Head of caudate nucleus (tissue), 42 donors: ENCODE data around the gene C1QTNF6.

Source experiments
- DNase-seq, 42 donors: peaks; one replicate each; pipeline versions ENCODE4 v3.0.0 to v3.0.0-alpha.2; 2020 to 2021; ENCODE audit warnings: mixed read lengths in 7 of 42
- intact Hi-C: fragments of 100-400 bp; cut with DNase I; formaldehyde crosslinking; loops from one replicate; pipeline ENCODE4 v1.15.0; 2022

The C1QTNF6 gene

DNA sequence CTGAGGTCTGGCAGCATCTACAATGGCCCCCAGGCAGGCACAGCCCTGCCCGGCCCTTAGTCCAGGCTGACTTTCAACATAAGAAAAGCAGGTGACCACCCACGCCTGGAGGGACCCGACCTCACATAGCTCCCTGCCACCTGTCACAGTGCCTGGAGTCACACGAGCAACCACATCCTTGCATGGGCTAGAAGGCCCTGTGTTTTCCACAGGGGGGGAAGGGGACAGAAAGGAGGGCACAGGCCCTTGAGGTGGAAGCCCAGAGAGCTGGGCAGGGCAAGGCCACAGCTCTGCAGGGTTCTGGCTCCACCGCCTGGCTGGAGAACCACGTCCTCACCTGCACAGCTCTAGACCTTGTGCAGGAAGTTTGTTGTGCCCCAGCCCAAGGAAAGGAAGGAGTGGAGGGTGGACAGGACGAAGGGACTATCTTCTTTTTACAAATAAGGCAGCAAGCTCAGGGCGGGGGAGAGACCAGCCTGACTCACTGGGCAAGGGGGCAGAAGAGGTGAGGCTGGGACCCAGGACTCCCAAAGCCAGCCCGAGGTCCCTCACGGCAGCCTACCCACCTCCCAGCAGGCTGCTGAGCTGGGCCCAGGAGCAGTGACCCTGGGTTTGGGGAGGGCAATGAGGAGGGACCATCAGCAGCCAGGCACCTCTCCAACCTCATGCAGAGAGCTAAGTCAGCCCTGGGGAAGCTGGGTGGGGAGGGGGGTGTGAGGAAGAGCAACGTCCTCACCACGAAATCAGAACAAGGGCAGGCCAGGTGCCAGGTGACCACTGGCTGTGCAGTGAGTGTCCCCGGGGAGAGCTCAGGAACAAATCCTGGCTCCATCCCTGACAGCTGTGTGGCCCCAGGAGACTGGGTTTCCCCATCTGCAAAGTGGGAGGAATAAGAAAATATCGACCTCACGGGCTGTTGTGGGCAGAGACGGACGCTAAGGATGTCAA, 4.3 kb downstream of the C1QTNF6 start:
- intact Hi-C loops = no loop called here
- peak in 1 of 42 donors; percentile 1 for DNase-seq

DNA sequence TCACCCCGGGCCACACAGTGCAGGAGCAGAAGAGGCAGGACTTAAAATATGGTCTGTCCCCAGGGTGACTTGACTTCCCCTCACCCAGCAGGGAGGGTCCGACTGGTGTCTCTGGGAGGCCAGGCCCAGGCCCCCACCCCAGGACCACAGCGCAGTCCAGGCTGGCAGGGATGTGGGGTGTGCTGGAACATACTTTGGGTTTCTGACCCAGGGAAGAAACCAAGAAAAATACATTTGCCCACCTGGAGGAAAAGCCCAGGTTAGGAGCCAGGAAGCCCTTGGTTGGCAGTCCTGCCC, 5.2 kb downstream of the C1QTNF6 start:
- intact Hi-C loops = no loop called here
- no peak for DNase-seq

DNA sequence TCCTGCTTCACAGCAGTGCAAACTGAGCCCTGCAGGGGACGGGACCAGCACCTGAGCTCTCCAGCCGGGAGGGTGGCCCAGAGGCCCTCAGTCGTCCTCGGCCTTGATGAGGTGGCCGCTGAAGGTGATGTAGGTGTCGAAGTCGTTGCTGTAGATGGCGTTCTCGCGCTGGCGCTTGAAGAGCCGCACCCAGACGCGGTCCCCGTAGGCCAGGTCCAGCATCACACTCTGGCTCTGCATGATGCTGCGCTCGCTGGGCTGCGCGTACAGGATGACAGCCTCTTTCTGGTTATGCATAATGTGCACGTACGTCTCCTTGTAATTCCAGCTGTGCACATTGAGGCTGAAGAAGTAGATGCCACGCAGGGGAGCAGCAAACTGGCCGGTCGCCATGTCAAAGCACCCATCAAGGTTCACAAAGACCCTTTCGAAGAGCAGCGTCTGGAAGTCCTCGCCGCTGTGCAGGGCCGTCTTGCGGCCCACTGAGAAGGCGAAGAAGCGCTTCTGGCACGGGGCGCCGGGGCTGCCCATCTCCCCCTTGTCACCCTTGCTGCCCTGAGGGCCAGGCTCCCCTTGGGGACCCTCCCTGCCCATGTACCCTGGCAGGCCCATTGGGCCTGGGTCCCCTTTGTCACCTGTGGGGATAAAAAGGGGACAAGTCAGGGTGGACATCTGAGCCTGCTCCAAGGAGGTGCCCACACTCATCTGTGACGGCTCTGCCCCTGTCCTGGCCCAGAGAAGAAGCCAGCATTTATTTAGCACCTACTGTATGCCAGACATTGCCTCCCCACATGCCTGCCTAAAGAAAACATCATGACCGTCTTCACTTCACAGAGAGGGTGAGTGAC, 5.7 kb downstream of the C1QTNF6 start:
- intact Hi-C loops = no loop called here

DNA sequence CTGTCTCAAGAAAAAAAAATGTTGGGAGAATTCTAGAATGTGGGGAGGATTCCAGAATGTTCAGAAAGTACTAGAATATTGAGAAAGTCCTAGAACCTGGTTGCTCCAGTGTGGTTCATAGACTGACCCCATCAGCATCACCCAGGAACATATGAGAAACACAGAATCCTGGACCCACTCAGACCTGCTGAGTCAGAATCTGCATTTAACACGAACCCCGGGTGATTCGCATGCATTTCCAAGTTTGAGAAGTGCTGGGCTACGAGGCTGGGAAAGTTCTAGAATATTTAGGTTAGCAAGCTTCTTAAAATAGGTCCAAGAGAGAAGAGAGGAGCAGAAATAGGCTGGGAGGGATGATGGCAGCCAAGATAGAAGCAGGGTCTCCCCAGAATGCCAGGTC, 6.4 kb downstream of the C1QTNF6 start:
- DNase-seq = no peak
- intact Hi-C loops = no loop called here

More for the DNA sequence above, 5.7 kb downstream of the C1QTNF6 start:
- DNase-seq = no peak

DNA sequence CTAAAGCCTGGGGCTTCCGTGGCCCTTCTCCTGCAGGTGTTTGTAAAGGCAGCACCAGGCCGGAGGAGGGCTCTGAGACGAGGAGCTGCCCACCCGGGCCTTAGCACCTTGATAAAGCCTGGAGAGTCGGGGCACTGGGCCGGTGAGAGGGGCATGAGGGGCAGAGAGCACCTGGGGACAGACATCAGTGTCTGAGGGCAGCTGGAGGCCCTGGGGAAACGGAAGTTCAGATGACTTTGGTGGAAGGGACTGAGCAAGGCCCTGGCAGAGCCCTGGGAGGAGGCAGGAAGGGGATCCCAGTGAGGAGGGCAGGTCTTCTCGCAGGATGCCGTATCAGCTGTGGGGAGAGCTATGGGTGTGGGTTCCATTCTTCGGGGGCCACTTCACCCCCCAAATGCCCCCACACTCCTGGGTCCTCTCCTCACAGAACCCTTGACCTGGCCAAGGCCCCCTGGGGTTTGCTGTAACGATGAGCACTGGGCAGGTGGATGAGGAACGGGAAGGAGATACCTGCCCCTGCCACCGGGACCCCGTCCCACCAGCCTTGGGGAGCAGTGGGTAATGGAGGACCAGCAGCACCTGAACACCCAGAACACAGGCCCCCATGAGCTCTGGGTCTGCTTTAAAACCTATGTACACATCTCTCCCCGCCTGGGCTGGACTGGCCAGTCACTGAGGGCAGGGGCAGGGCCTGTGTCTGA, 7.4 kb downstream of the C1QTNF6 start:
- intact Hi-C loops = no loop called here
- DNase-seq = no peak

DNA sequence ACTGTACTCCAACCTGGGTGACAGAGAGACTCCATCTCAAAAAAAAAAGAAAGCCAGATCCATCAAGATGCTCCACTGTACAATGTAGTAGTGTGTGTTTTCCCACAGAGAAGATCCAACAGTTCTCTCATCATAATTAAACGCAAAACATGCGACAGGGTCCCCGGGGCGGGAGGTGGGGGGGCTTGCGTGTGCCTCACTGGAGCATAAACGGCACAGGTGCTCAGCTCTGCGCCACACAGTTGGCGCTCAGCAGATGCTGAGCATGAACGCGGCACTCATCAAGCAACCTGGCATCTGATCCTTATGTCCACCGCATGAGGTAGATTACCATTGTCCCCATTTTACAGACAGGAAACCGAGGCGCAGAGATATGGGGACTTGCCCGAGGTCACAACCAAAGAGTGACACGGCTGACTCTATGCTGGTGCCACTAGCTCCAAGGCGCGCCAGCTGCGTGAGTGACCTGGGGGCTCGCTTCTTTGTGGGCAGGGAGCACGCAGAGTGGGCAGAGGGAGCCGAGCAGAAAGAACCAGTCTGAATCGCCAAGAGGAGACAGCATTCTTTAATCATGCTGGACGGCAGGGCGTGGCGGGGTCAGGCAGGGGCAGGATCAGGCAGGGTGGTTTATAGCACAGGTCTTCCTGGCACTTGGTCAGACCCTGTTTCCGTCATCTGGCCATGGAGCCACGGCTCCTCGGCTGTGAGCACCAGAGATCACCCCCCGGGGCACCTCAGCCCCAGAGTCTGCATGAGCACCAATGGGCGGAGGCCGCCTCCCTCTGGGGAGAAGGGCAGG, 8.2 kb downstream of the C1QTNF6 start:
- no peak for DNase-seq

DNA sequence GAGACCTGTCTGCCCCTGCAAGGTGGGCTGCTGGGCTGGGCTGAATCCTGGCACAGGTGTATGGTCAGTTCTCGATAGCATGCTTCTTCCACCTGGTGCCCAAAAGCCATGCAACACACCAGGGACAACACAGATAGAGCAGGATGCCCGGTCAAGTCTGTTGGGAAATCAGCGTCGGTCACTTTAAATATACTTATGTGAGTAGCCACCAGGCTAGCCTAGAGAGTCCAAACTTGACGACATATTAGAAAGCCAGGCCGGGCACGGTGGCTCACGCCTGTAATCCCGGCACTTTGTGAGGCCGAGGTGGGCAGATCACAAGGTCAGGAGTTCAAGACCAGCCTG, 8.9 kb downstream of the C1QTNF6 start:
- intact Hi-C loops = no loop called here
- peak in 1 of 42 donors; percentile 28 for DNase-seq

More for the DNA sequence above, 8.2 kb downstream of the C1QTNF6 start:
- intact Hi-C loops = no loop called here

DNA sequence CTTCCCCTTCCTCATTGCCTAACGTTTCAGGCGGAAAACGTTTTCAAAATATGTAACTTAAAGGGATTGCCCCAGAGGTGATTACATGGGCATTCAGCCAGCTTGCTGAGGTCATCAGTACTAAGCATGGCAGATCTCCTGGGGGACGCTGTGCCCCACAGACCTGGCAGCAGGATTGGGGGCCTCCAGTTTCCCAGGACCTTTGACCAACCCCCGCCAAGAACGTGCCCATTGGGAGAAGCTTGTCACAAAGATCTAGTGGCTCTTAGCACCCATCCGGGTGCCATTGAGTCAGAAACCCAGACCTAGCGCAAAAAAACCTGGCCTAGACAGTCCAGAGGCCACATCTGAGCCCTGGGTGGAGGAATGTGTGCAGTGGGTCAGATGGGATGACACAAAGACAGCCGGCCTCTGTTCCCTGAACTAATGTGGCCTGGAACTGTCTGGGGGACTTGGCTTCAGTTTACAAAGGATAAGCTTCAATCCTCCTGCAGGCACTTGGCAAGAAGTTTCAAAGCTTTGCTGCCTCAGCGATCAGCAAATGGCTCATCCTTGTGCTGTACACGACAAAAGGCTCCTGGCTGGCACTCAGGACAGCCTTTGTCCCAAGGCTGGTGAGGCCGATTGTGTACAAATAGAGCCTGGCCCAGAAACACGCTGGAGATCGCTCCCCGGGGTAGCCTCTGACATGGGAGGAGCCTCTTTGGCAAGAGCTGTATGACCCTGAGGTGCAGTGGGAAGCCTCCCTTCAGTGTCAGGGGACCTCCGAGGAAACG, 9.5 kb downstream of the C1QTNF6 start:
- peak in 1 of 42 donors; percentile 7 for DNase-seq
- intact Hi-C loops = no loop called here

DNA sequence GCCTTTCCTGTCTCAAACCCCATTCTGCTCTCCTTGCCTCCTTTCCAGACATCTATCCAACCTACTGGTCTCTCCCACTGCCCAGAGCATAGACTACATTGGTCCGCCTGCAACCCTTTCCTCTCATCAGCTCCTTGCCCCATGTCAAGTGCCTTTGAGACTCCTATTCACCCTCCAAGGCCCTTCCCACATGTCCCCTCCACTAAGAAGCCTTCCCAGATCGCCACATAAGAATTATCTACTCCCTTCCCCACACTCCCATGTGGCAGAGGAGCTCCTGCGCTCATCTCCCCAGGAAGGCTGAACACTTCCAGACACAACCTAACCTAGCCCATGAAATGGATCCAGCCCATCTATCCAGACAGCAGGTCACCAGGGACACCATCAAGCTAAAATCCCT, 10.3 kb downstream of the C1QTNF6 start:
- intact Hi-C loops = no loop called here

DNA sequence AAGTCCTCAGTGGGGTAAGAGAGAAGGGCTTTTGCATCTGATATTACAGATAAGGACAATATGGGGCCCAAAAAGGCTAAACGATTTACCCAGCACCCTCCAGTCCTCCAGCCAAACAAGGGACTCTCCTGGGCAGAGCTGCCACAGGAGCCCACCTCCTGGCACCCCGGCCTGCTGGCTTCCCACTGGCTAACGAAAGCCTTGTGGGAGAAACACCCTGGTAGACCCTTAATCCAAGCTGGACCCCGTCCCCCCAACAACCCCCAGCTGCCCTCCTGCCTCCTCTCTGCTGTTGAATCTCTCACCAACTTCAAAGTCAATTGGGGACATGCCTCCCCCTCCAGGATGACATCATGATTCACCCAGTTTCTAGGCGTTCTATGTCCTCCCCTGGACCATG, 10.8 kb downstream of the C1QTNF6 start:
- intact Hi-C loops = no loop called here
- DNase-seq = peak in 1 of 42 donors; percentile 0

More for the DNA sequence above, 10.3 kb downstream of the C1QTNF6 start:
- DNase-seq = peak in 1 of 42 donors; percentile 9

DNA sequence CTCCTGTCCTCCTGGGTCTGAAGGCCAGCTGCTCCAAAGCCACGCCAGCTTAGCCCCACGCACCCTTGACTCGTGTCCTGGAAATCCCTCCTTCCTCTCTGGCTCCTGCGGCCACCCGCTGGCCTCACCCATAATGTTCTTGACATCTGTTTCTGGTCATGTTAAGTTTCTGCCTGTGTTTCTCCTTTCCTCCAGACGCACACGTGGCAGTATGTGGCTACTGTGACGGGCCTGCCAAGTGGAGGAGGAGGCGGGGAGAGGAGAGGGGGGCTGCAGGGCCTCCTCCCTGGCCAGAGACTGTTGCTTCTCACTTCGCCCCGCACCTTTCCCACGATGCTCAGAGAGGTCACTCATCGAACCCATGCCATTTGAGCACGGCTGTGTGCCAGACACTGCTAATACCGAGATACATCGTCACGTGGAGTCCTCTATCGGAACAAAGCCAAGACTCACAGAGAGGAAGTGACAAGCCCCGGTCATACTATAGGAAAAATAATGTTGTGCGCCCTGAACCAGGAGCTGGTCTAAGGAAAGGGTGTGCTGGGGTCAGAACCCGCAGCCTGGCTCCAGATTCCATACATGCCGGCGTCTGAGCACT, 11.5 kb downstream of the C1QTNF6 start:
- peak in 21 of 42 donors; percentile 11 to 50 (median 36) for DNase-seq
- intact Hi-C loops = no loop called here

DNA sequence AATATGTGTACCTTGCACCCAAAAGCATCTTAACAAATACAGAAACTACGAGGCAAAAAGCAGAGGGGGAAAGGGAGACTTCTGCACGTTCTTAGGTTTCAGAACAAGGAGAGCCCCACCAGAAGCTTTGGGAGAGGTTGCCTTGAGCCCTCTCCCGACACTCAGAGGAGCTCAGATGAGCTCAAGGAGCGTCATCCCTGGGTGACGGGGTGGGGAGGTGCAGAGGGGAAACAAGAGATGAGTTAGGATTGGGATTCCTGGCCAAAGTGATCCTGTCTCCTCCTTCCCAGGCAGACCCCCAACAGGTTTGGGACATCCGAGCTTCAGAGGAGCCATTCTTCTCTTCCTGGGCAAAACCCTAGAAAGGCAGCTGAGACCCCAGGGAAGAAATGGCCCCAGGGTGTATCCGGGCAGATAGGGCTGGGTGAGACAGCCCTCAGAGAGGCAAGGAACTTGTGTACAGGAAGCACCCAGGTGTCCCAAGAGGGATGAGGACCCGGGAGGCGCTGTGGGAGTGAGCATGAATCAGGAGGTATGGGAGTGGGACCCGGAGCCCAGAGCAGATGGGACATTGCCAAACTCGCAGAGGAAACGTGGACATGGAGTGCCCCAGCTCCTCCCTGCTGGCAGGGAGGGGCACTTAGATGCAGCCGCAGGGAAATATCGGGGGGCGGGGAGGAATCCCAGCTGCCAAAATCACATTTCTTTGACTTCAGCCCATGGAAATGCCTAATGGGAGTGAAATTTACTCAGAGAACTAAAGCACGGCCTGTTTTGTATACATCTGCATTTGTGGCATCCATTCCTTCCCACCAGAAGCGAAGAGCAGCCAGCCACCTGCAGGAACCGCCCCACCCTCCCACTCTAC, 12.4 kb downstream of the C1QTNF6 start:
- intact Hi-C loops = no loop called here
- DNase-seq = peak in 6 of 42 donors; percentile 2 to 25 (median 9)

DNA sequence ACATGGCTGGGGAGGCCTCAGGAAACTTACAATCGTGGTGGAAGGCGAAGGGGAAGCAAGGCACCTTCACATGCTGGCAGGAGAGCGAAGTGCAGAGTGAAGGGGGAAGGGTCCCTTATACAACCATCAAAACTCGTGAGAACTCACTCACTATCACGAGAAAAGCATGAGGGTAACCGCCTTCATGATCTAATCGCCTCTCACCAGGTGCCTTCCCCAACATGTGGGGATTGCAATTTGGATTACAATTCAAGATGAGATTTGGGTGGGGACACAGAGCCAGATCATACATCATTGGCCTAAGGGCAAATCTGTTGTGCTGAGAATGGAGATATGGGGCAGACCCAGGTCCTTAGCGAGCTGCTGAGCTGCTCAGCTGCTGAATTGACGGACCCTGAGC, 13.1 kb downstream of the C1QTNF6 start:
- intact Hi-C loops = no loop called here
- DNase-seq = peak in 3 of 42 donors; percentile 1 to 13 (median 3)

DNA sequence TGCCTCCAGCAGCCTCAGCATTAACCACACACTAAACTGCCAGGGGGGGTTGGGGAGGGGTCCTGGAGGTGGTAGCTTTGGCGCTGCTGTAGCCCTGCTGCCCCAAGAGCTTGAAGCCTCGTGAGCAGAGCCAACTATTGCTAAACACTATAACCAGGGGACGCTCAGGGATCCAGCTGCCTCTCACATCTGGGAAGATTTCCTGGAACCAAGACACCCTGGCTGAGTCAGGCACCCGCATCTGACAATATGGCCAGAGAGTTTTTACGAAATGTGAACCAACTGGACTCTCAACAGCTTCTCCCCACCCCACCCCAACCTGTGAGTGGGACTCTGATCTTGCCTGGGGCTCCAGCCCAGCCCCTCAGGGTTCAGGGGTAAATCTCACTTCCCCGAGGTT, 14.3 kb downstream of the C1QTNF6 start:
- peak in 6 of 42 donors; percentile 1 to 9 (median 4) for DNase-seq
- intact Hi-C loops = no loop called here

DNA sequence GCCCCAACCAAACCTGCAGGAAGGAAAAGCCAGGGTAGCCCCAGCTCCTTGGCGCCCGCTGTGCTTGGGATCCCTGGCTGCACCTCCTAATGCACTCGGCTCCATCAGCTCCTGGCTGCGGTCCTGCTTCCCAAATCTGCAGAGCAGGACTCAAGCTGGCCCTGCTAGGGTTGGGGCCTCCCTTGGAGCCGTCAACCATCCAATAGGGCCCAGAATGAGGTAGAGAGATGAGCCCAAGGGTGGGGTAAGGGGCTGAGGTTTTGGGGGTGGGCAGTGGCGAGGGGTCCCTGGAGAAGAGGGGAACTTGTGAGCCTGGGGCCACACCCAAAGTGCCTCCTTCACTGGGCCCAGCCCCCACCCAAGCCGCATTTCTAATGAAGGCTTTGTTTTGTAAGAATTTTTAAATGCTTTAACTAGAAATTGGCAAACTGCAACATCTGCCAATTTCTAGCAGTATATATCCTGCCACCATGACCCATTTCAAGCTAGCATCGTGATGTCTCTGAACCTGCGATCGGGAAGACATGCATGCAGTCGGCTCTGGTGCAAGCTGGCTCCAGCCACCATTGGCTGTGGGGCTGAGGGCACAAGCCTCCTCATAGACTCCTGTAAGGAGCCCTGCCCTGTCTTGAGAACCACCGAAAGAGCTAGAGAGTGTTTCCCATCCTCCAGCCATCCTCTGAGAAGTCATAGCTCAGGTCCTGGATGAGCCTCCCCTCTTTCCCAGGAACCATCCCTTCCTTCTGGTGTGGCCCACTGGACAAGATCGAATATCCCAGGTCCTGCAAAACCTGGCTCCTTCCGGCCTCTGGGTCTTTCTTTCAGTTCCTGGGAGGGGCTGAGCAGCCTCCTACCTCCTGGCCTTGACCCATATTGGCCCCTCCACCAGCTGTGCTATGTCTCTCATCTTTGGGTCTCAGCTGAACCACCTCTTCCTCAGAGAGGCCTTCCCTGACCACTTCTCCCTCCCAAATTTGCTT, 15.5 kb downstream of the C1QTNF6 start:
- intact Hi-C loops = no loop called here
- peak in 4 of 42 donors; percentile 1 to 30 (median 16) for DNase-seq
